H1 (cell line): ENCODE data around the gene IFNL2. TPM values are rescaled to one million over a fixed set of nuclear protein-coding genes. Genes with fewer than 3 reads are reported as not detected.

Experiments used
- CTCF ChIA-PET: fragments of 300-600 bp; sonication (Branson Sonifier 250); formaldehyde crosslinking; loops from one replicate; lab custom pipeline; 2021; ENCODE audit not compliant: partially characterized antibody; lab: Charles Lee
- POLR2A ChIA-PET: fragments of 300-600 bp; sonication (Branson Sonifier 250); formaldehyde crosslinking; loops from one replicate; lab custom pipeline; 2021; ENCODE audit warnings: inconsistent platforms; ENCODE audit not compliant: partially characterized antibody; lab: Charles Lee
- DNase-seq, 2 experiments: peaks; one replicate each; pipeline versions ENCODE4 v3.0.0 to v3.0.0-alpha.2; 2010 to 2022; ENCODE audit warnings: low spot score in 2 of 2, low read depth in 1 of 2, mixed read lengths in 1 of 2
- FAIRE-seq: peaks from 2 replicates; lab custom pipeline; 2011; peaks lifted over from hg19 to GRCh38; lab: Jason Lieb, UNC
- H2AFZ ChIP-seq: 2 replicates; pipeline ENCODE4 v1.8.1; 2012; ENCODE audit warnings: low read length, inconsistent platforms
- H2AK5ac ChIP-seq: 2 replicates; pipeline ENCODE4 v1.6.1; 2013; ENCODE audit warnings: low read depth, low read length
- H2BK120ac ChIP-seq: replicated peaks from 2 replicates; pipeline ENCODE3; 2013; ENCODE audit warnings: low read depth, low read length, inconsistent platforms
- H2BK12ac ChIP-seq: 2 replicates; pipeline ENCODE4 v1.6.1; 2013; ENCODE audit warnings: low read depth, low read length
- H2BK15ac ChIP-seq: 2 replicates; pipeline ENCODE4 v1.6.1; 2013; ENCODE audit warnings: low read length
- H2BK20ac ChIP-seq: 2 replicates; pipeline ENCODE4 v1.6.1; 2013; ENCODE audit warnings: low read length
- H2BK5ac ChIP-seq: 2 replicates; pipeline ENCODE4 v1.6.1; 2013; ENCODE audit warnings: low read depth, low read length
- H3K14ac ChIP-seq: 2 replicates; pipeline ENCODE4 v1.6.1; 2013; ENCODE audit warnings: inconsistent platforms; ENCODE audit not compliant: insufficient read length
- H3K18ac ChIP-seq: 2 replicates; pipeline ENCODE4 v1.6.1; 2013; ENCODE audit warnings: low read length; ENCODE audit errors: extremely low read depth
- H3K23ac ChIP-seq: 2 replicates; pipeline ENCODE4 v1.6.1; 2013; ENCODE audit warnings: inconsistent platforms; ENCODE audit not compliant: insufficient read length
- H3K23me2 ChIP-seq: 2 replicates; pipeline ENCODE4 v1.6.1; 2013; ENCODE audit warnings: low read depth, low read length
- H3K27ac ChIP-seq: 2 replicates; pipeline ENCODE4 v1.6.1; 2011; ENCODE audit warnings: low read depth, low read length, inconsistent platforms
- H3K27me3 ChIP-seq, 4 experiments: replicated peaks in 1 of 4; 1 replicate in 1 of 4; 2 replicates in 3 of 4; pipeline versions ENCODE4 v1.6.1 to v1.8.1; 2011 to 2013; ENCODE audit warnings: low read length in 3 of 4, mild to moderate bottlenecking in 3 of 4, inconsistent platforms in 2 of 4, mixed read lengths in 2 of 4, moderate library complexity in 1 of 4; ENCODE audit not compliant: control insufficient read depth in 3 of 4, insufficient read depth in 3 of 4; ENCODE audit errors: extremely low read depth in 1 of 4
- H3K36me3 ChIP-seq, 4 experiments: 2 replicates each; pipeline versions ENCODE4 v1.6.1 to v1.8.1; 2011 to 2013; ENCODE audit warnings: mild to moderate bottlenecking in 4 of 4, low read length in 3 of 4, moderate library complexity in 2 of 4, control low read depth in 1 of 4, inconsistent platforms in 1 of 4; ENCODE audit not compliant: insufficient read depth in 4 of 4, control insufficient read depth in 2 of 4
- H3K4ac ChIP-seq: replicated peaks from 2 replicates; pipeline ENCODE3; 2013; ENCODE audit warnings: low read length, low read depth, mixed read lengths, inconsistent platforms; ENCODE audit not compliant: insufficient read length
- H3K4me1 ChIP-seq, 4 experiments: replicated peaks in 1 of 4; 1 replicate in 1 of 4; 2 replicates in 3 of 4; pipeline versions ENCODE4 v1.6.1 to v1.8.1; 2011 to 2013; ENCODE audit warnings: low read length in 3 of 4, inconsistent platforms in 2 of 4, mixed read lengths in 1 of 4; ENCODE audit not compliant: insufficient read depth in 4 of 4, control insufficient read depth in 3 of 4
- H3K4me2 ChIP-seq, 2 experiments: 2 replicates each; pipeline versions ENCODE4 v1.6.1 to v1.8.1; 2011 to 2013; ENCODE audit warnings: low read depth in 2 of 2, low read length in 2 of 2, control low read depth in 1 of 2, inconsistent platforms in 1 of 2, mild to moderate bottlenecking in 1 of 2; ENCODE audit not compliant: insufficient read depth in 1 of 2
- H3K4me3 ChIP-seq, 4 experiments: fragments of 200-600, 300-600 bp in 1 of 4; sonication (generic), shearing (Covaris generic), sonication (Bioruptor Twin) in 1 of 4; 2 replicates each; pipeline versions ENCODE4 v1.5.1 to v1.8.1; 2011 to 2016; ENCODE audit warnings: low read length in 4 of 4, low read depth in 3 of 4, control low read depth in 2 of 4, inconsistent platforms in 2 of 4, mild to moderate bottlenecking in 2 of 4, mixed read lengths in 1 of 4, moderate library complexity in 1 of 4; ENCODE audit not compliant: insufficient read depth in 2 of 4; ENCODE audit errors: extremely low read depth in 1 of 4
- H3K56ac ChIP-seq: replicated peaks from 2 replicates; pipeline ENCODE3; 2013; ENCODE audit warnings: low read depth, mild to moderate bottlenecking, mixed read lengths, low read length, inconsistent platforms; ENCODE audit not compliant: insufficient read length
- H3K79me1 ChIP-seq: 2 replicates; pipeline ENCODE4 v1.6.1; 2013; ENCODE audit warnings: low read depth, low read length, control low read depth
- H3K79me2 ChIP-seq, 2 experiments: 2 replicates each; pipeline versions ENCODE4 v1.6.1 to v1.8.1; 2012 to 2013; ENCODE audit warnings: low read length in 2 of 2, mild to moderate bottlenecking in 2 of 2, inconsistent platforms in 1 of 2; ENCODE audit not compliant: insufficient read depth in 2 of 2, control insufficient read depth in 1 of 2
- H3K9ac ChIP-seq, 4 experiments: replicated peaks in 1 of 4; 1 replicate in 1 of 4; 2 replicates in 3 of 4; pipeline versions ENCODE4 v1.6.1 to v1.8.1; 2011 to 2013; ENCODE audit warnings: low read depth in 3 of 4, low read length in 3 of 4, control low read depth in 2 of 4, mild to moderate bottlenecking in 2 of 4, moderate library complexity in 2 of 4, inconsistent platforms in 1 of 4; ENCODE audit errors: extremely low read depth in 1 of 4
- H3K9me3 ChIP-seq, 2 experiments: 2 replicates each; pipeline versions ENCODE4 v1.6.1 to v1.8.1; 2012 to 2013; ENCODE audit warnings: mild to moderate bottlenecking in 2 of 2, moderate library complexity in 2 of 2, control low read depth in 1 of 2, inconsistent platforms in 1 of 2, low read depth in 1 of 2, low read length in 1 of 2, mixed read lengths in 1 of 2; ENCODE audit not compliant: insufficient read depth in 2 of 2
- H4K20me1 ChIP-seq, 2 experiments: replicated peaks in 1 of 2; 2 replicates each; pipeline versions ENCODE3 to v1.8.1; 2011 to 2013; ENCODE audit warnings: inconsistent platforms in 2 of 2, low read length in 2 of 2, mild to moderate bottlenecking in 1 of 2; ENCODE audit not compliant: insufficient read depth in 2 of 2, control insufficient read depth in 1 of 2
- H4K5ac ChIP-seq: 2 replicates; pipeline ENCODE4 v1.6.1; 2013; ENCODE audit warnings: low read length, low read depth, mixed read lengths, inconsistent platforms; ENCODE audit not compliant: insufficient read length
- H4K8ac ChIP-seq: 2 replicates; pipeline ENCODE4 v1.8.0; 2013; ENCODE audit warnings: mild to moderate bottlenecking, moderate library complexity, low read length, inconsistent platforms; ENCODE audit not compliant: insufficient read depth; ENCODE audit errors: extremely low read depth
- H4K91ac ChIP-seq: replicated peaks from 2 replicates; pipeline ENCODE3; 2013; ENCODE audit warnings: low read length, mixed read lengths, inconsistent platforms; ENCODE audit not compliant: insufficient read length
- BCL11A ChIP-seq, 2 experiments: IDR thresholded peaks; one replicate each; pipeline ENCODE4 v1.6.1; 2011; ENCODE audit warnings: low read depth in 2 of 2, low read length in 2 of 2, mild to moderate bottlenecking in 2 of 2
- BRCA1 ChIP-seq: IDR thresholded peaks from 2 replicates; pipeline ENCODE4 v1.6.1; 2012; ENCODE audit warnings: low read depth, low read length, improper control_type of control experiment
- CREB1 ChIP-seq: IDR thresholded peaks from 2 replicates; pipeline ENCODE4 v1.6.1; 2012; ENCODE audit warnings: inconsistent platforms
- E2F6 ChIP-seq: IDR thresholded peaks from 2 replicates; pipeline ENCODE4 v1.6.1; 2012; ENCODE audit warnings: inconsistent platforms
- JUN ChIP-seq: IDR thresholded peaks from 2 replicates; pipeline ENCODE4 v1.6.1; 2011; ENCODE audit warnings: low read depth, mild to moderate bottlenecking, improper control_type of control experiment, low read length
- JUND ChIP-seq: IDR thresholded peaks from 2 replicates; pipeline ENCODE4 v1.6.1; 2011; ENCODE audit warnings: mild to moderate bottlenecking, improper control_type of control experiment, low read length
- KDM1A ChIP-seq: fragments of 200-600, 300-600 bp; sonication (generic); IDR thresholded peaks from 2 replicates; pipeline ENCODE4 v1.7.1; 2016; ENCODE audit warnings: mild to moderate bottlenecking, low read length, borderline replicate concordance
- TAF1 ChIP-seq: IDR thresholded peaks from 2 replicates; pipeline ENCODE4 v1.6.1; 2011; ENCODE audit warnings: mild to moderate bottlenecking, low read depth, low read length
- TBP ChIP-seq: IDR thresholded peaks from 2 replicates; pipeline ENCODE4 v1.6.1; 2011; ENCODE audit warnings: low read depth, low read length, improper control_type of control experiment
- WGBS, 2 experiments: shearing (Covaris generic) in 1 of 2; methylation state at CpG; one replicate each; pipeline versions ENCODE4 v1.1.6 to v1.1.7; 2013 to 2015; ENCODE audit warnings: low lambda C conversion rate in 2 of 2, mixed read lengths in 2 of 2, inconsistent platforms in 1 of 2, low coverage in 1 of 2, missing lambda C conversion rate in 1 of 2; ENCODE audit not compliant: insufficient replicate concordance in 2 of 2, insufficient coverage in 1 of 2, insufficient read length in 1 of 2; ENCODE audit errors: extremely low coverage in 1 of 2, missing lambda C conversion rate in 1 of 2; 5-methylcytosine and 5-hydroxymethylcytosine counted together
- polyA plus RNA-seq, 7 experiments: library from polyadenylated mRNA; depleted of rRNA in 3 of 7; stranded (reverse) in 5 of 7; unstranded in 2 of 7; fragments of >200 nt in 5 of 7; fragments of 200-250 nt in 2 of 7; gene quantifications; 1 replicate in 5 of 7; 2 replicates in 1 of 7; 4 replicates in 1 of 7; pipeline versions ENCODE4 v1.2.1 to v1.2.3, GENCODE V29; 2011 to 2013; ENCODE audit warnings: missing spikeins in 2 of 7, mixed read lengths in 2 of 7
- total RNA-seq: library from RNA; stranded (reverse); fragmentation: NEBNext Ultra II Directional; extraction: Animal tissue kit (Norgen Biotek cat#: 25700); gene quantifications from 2 replicates; pipeline ENCODE4 v1.2.1, GENCODE V29; 2021
- TF ChIP-seq, protein P1 (sequence below): IDR thresholded peaks from 2 replicates; pipeline ENCODE4 v1.6.1; 2012; ENCODE audit warnings: inconsistent platforms

Gene IFNL2
- total and polyA plus RNA-seq, 2 of the 8 experiments (the other 6 are each of a cell fraction or from before 2014, with no cell fraction given) = not detected

GRCh38 chr19:39265321-39265916 lies 2.8 kb upstream of the IFNL2 start:
- Histone ChIP-seq H3K79me1 (no peaks in the 10 kb centered on the region), H3K18ac (no peak overlapping the region; the same call in 1 of the 2 replicates), H3K23me2 (peaks cover 11% of the 10 kb centered on the region; the same call in 1 of the 2 replicates), H4K91ac (no peak overlapping the region), H3K4me2 (peak overlapping the region; percentile 75 to 80), H3K9ac (no peak overlapping the region), H3K4ac (no peak overlapping the region), H4K5ac (no peak overlapping the region), H3K56ac (no peak overlapping the region), H2BK5ac (no peak overlapping the region), H3K79me2 (no peaks in the 10 kb centered on the region), H3K23ac (no peak overlapping the region), H4K8ac (peak overlapping the region; percentile 85; the same call in 1 of the 2 replicates), H3K27me3 (peaks cover 38 to 56% (median 41%) of the 10 kb centered on the region in 4 experiments), H3K4me3 (peak overlapping the region in 2 of 4 experiments; percentile 13 to 51; a peak in 3 of 8 replicates), H2BK120ac (no peak overlapping the region), H3K27ac (no peak overlapping the region), H2BK15ac (no peak overlapping the region), H3K4me1 (peaks cover 0 to 13% (median 7%) of the 10 kb centered on the region in 4 experiments; a peak in 4 of 7 replicates), H3K36me3 (no peaks in the 10 kb centered on the region), H2BK12ac (no peak overlapping the region), H2BK20ac (no peak overlapping the region), H2AFZ (no peak overlapping the region; the same call in 1 of the 2 replicates), H2AK5ac (no peak overlapping the region), H4K20me1 (peaks cover 0 to 4% of the 10 kb centered on the region in 2 experiments), H3K14ac (no peak overlapping the region), H3K9me3 (peaks cover 0 to 12% of the 10 kb centered on the region in 2 experiments; a peak in 2 of 4 replicates)
- 45% methylated on average over 28 of the region's 39 CpGs; no CpG with 5 or more reads in 1 of the 2 experiments for WGBS, 2 experiments
- ChIA-PET POLR2A (interaction anchor here (0.8 to 1.0 kb wide), 2 partner anchors 126 to 142 kb away, joined by 3 read pairs; partner anchors contain the start of genes MED29 and PAF1), CTCF (interaction anchor here (1.0 kb wide), 2 partner anchors 33 to 155 kb away, joined by 3 read pairs; no protein-coding TSS in a partner anchor)
- DNase-seq = peak in 1 of 2 experiments; percentile 75
- no peak for FAIRE-seq
- TF ChIP-seq BRCA1 (no peak), BCL11A (IDR thresholded peaks at IDR 0.05; ENCODE audit: low read depth in 2 of 2, low read length in 2 of 2) (no peak), E2F6 (peak; percentile 72), KDM1A (no peak), TBP (no peak), TAF1 (0 out of 2 replicates have a peak, but pooled peaks have one; percentile 4), CREB1 (no peak), JUN (no peak), JUND (no peak)
- TF ChIP-seq, protein P1, sequence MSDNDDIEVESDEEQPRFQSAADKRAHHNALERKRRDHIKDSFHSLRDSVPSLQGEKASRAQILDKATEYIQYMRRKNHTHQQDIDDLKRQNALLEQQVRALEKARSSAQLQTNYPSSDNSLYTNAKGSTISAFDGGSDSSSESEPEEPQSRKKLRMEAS = peak; percentile 91
